CD4-positive, alpha-beta memory T cell (primary cell): Measurements from ENCODE around the gene ASGR2. TPM values are rescaled to one million over a fixed set of nuclear protein-coding genes. Genes with fewer than 3 reads are reported as not detected.

ENCODE experiments used
- CTCF ChIA-PET: fragments of 350-600 bp; sonication (Branson Sonifier 250); formaldehyde crosslinking; loops from one replicate; lab custom pipeline; 2021; ENCODE audit warnings: inconsistent platforms; ENCODE audit not compliant: partially characterized antibody; lab: Charles Lee
- POLR2A ChIA-PET: fragments of 350-600 bp; sonication (Branson Sonifier 250); formaldehyde crosslinking; loops from one replicate; lab custom pipeline; 2021; ENCODE audit not compliant: partially characterized antibody; lab: Charles Lee
- DNase-seq, 5 donors: peaks; one replicate each; pipeline versions ENCODE4 v3.0.0 to v3.0.0-alpha.2; 2020 to 2022; ENCODE audit warnings: mixed read lengths in 1 of 5
- H3K27ac ChIP-seq: one replicate; pipeline ENCODE4 v1.7.0; 2013; ENCODE audit warnings: low read depth, low read length
- H3K27me3 ChIP-seq: 2 replicates; pipeline ENCODE4 v1.7.0; 2013; ENCODE audit warnings: mild to moderate bottlenecking, low read length, moderate library complexity; ENCODE audit not compliant: insufficient read depth
- H3K36me3 ChIP-seq: 2 replicates; pipeline ENCODE4 v1.7.0; 2013; ENCODE audit warnings: mild to moderate bottlenecking, low read length, moderate library complexity; ENCODE audit not compliant: insufficient read depth
- H3K4me1 ChIP-seq: 2 replicates; pipeline ENCODE4 v1.7.0; 2013; ENCODE audit warnings: mild to moderate bottlenecking, low read length, moderate library complexity; ENCODE audit not compliant: insufficient read depth
- H3K4me3 ChIP-seq, 2 donors: one replicate each; pipeline ENCODE4 v1.7.0; 2013; ENCODE audit warnings: low read length in 2 of 2, mild to moderate bottlenecking in 1 of 2
- H3K9me3 ChIP-seq, 2 donors: one replicate each; pipeline ENCODE4 v1.7.0; 2013; ENCODE audit warnings: low read length in 2 of 2, control low read depth in 1 of 2; ENCODE audit not compliant: control insufficient read depth in 1 of 2
- H3K27ac Mint-ChIP-seq, 7 donors: one replicate each; pipeline ENCODE4 v1.8.0; 2020 to 2021; ENCODE audit warnings: mixed read lengths in 7 of 7, mild to moderate bottlenecking in 6 of 7, inconsistent platforms in 3 of 7, moderate library complexity in 3 of 7
- H3K27me3 Mint-ChIP-seq, 2 donors: one replicate each; pipeline ENCODE4 v1.8.0; 2020 to 2021; ENCODE audit warnings: mixed read lengths in 2 of 2
- H3K36me3 Mint-ChIP-seq, 2 donors: one replicate each; pipeline ENCODE4 v1.8.0; 2020 to 2021; ENCODE audit warnings: mixed read lengths in 2 of 2, inconsistent platforms in 1 of 2, mild to moderate bottlenecking in 1 of 2
- H3K4me1 Mint-ChIP-seq, 4 donors: one replicate each; pipeline ENCODE4 v1.8.0; 2020 to 2021; ENCODE audit warnings: mixed read lengths in 4 of 4, mild to moderate bottlenecking in 1 of 4
- H3K4me3 Mint-ChIP-seq, 8 donors: one replicate each; pipeline ENCODE4 v1.8.0; 2020 to 2021; ENCODE audit warnings: mixed read lengths in 8 of 8, mild to moderate bottlenecking in 7 of 8, moderate library complexity in 6 of 8, inconsistent platforms in 3 of 8
- H3K9me3 Mint-ChIP-seq, 8 donors: one replicate each; pipeline ENCODE4 v1.8.0; 2020 to 2021; ENCODE audit warnings: mixed read lengths in 8 of 8, mild to moderate bottlenecking in 5 of 8, inconsistent platforms in 3 of 8, moderate library complexity in 1 of 8
- intact Hi-C: fragments of 100-400 bp; cut with micrococcal nuclease; formaldehyde crosslinking; loops from one replicate; pipeline ENCODE4 v1.15.1; 2023
- polyA plus RNA-seq, 2 donors: library from polyadenylated mRNA; unstranded; fragments of 300-500 nt; fragmentation: Illumina TruSeq; gene quantifications; one replicate each; pipeline ENCODE4 v1.2.3, GENCODE V29; 2021
- total RNA-seq, 2 experiments: library from RNA; stranded (reverse); gene quantifications; one replicate each; pipeline ENCODE4 v1.2.3, GENCODE V29; 2021

Gene ASGR2
- total and polyA plus RNA-seq, 4 experiments from 2014 or later = not detected

GRCh38 chr17:7141824-7142223 lies 27.2 kb upstream of the ASGR2 start:
- Mint-ChIP-seq H3K4me1 (no peaks in the 10 kb centered on the region), H3K9me3 (no peaks in the 10 kb centered on the region), H3K36me3 (no peaks in the 10 kb centered on the region), H3K4me3 (no peak overlapping the region), H3K27me3 (peaks cover 5 to 9% of the 10 kb centered on the region in 2 donors), H3K27ac (no peak overlapping the region)
- H3K27ac ChIP-seq = no peak overlapping the region
- intact Hi-C loops = no loop called here
- ChIA-PET CTCF (interaction anchor here (13.1 kb wide), 1 partner anchor 94 kb away, joined by 430 read pairs; the partner anchor contains the start of gene SLC16A11), POLR2A (no interaction called here)
- no peaks in the 10 kb centered on the region for H3K4me1 ChIP-seq
- H3K9me3 ChIP-seq = no peaks in the 10 kb centered on the region
- no peaks in the 10 kb centered on the region for H3K36me3 ChIP-seq
- H3K4me3 ChIP-seq = no peak overlapping the region
- no peaks in the 10 kb centered on the region for H3K27me3 ChIP-seq
- no peak for DNase-seq

GRCh38 chr17:7139400-7139799 lies 24.8 kb upstream of the ASGR2 start:
- Mint-ChIP-seq H3K27ac (peak overlapping the region in 1 of 7 donors; percentile 78), H3K36me3 (no peaks in the 10 kb centered on the region), H3K4me3 (no peak overlapping the region), H3K4me1 (peaks cover 2 to 6% (median 4%) of the 10 kb centered on the region in 4 donors), H3K27me3 (peaks cover 7 to 11% of the 10 kb centered on the region in 2 donors), H3K9me3 (no peaks in the 10 kb centered on the region)
- H3K9me3 ChIP-seq = no peaks in the 10 kb centered on the region
- POLR2A ChIA-PET = interaction anchor here (4.4 kb wide), 1 partner anchor 93 kb away, joined by 39 read pairs; no protein-coding TSS in a partner anchor
- DNase-seq = no peak
- H3K27ac ChIP-seq = no peak overlapping the region
- no peak overlapping the region for H3K4me3 ChIP-seq
- CTCF ChIA-PET = interaction anchor here (1.2 to 13.1 kb wide), 3 partner anchors 15 to 117 kb away, joined by 3 to 430 read pairs (median 4); partner anchors contain the start of gene SLC16A11
- peaks cover 4% of the 10 kb centered on the region for H3K4me1 ChIP-seq
- no peaks in the 10 kb centered on the region for H3K27me3 ChIP-seq
- no peaks in the 10 kb centered on the region for H3K36me3 ChIP-seq
- intact Hi-C loops = loop anchor here (5.0 to 10.0 kb wide), 2 partner anchors 155 to 297 kb away; partner anchors contain the start of gene YBX2

- Mint-ChIP-seq H3K27me3 (peaks cover 7 to 11% of the 10 kb centered on the region in 2 donors), H3K27ac (no peak overlapping the region), H3K36me3 (no peaks in the 10 kb centered on the region), H3K9me3 (no peaks in the 10 kb centered on the region), H3K4me3 (no peak overlapping the region), H3K4me1 (peaks cover 2 to 6% (median 4%) of the 10 kb centered on the region in 4 donors)
- Histone ChIP-seq H3K27me3 (no peaks in the 10 kb centered on the region), H3K4me1 (peaks cover 4% of the 10 kb centered on the region), H3K36me3 (no peaks in the 10 kb centered on the region), H3K9me3 (no peaks in the 10 kb centered on the region), H3K27ac (no peak overlapping the region), H3K4me3 (no peak overlapping the region)
- ChIA-PET CTCF (interaction anchor here (1.1 to 13.1 kb wide), 4 partner anchors 10 to 225 kb away, joined by 3 to 430 read pairs (median 4); partner anchors contain the start of gene SLC16A11), POLR2A (interaction anchor here (3.1 to 4.4 kb wide), 2 partner anchors 87 to 92 kb away, joined by 16 to 39 read pairs; no protein-coding TSS in a partner anchor)
- DNase-seq = no peak
- intact Hi-C loops = loop anchor here (5.0 to 10.0 kb wide), 2 partner anchors 156 to 297 kb away; partner anchors contain the start of gene YBX2
Observed at GRCh38 chr17:7138800-7139381, 24.3 kb upstream of the ASGR2 start.

GRCh38 chr17:7137171-7137943 lies 22.7 kb upstream of the ASGR2 start:
- H3K27ac Mint-ChIP-seq = no peak overlapping the region
- Histone ChIP-seq H3K4me1 (peaks cover 15% of the 10 kb centered on the region), H3K4me3 (no peak overlapping the region), H3K9me3 (no peaks in the 10 kb centered on the region), H3K36me3 (no peaks in the 10 kb centered on the region), H3K27me3 (no peaks in the 10 kb centered on the region), H3K27ac (no peak overlapping the region)
- ChIA-PET CTCF (interaction anchor here (0.9 to 13.1 kb wide), 13 partner anchors 8 to 294 kb away, joined by 3 to 430 read pairs (median 4); partner anchors contain the start of genes SLC16A11 and SLC16A13), POLR2A (interaction anchor here (2.6 to 4.4 kb wide), 3 partner anchors 85 to 94 kb away, joined by 11 to 39 read pairs (median 16); partner anchors contain the start of gene SLC16A11)
- H3K4me3 Mint-ChIP-seq = no peak overlapping the region
- no peaks in the 10 kb centered on the region for H3K36me3 Mint-ChIP-seq
- H3K27me3 Mint-ChIP-seq = peaks cover 7 to 13% of the 10 kb centered on the region in 2 donors
- peaks cover 13 to 18% (median 15%) of the 10 kb centered on the region in 4 donors for H3K4me1 Mint-ChIP-seq
- intact Hi-C loops = loop anchor here (5.0 to 10.0 kb wide), 2 partner anchors 157 to 295 kb away; partner anchors contain the start of gene YBX2
- H3K9me3 Mint-ChIP-seq = no peaks in the 10 kb centered on the region
- no peak for DNase-seq

- Mint-ChIP-seq H3K27me3 (peaks cover 5 to 11% of the 10 kb centered on the region in 2 donors), H3K27ac (peak overlapping the region in 4 of 7 donors; percentile 0 to 68 (median 36)), H3K4me3 (peak overlapping the region in 1 of 8 donors; percentile 53), H3K4me1 (peaks cover 14 to 25% (median 21%) of the 10 kb centered on the region in 4 donors), H3K9me3 (no peaks in the 10 kb centered on the region), H3K36me3 (no peaks in the 10 kb centered on the region)
- no peak overlapping the region for H3K4me3 ChIP-seq
- H3K36me3 ChIP-seq = no peaks in the 10 kb centered on the region
- POLR2A ChIA-PET = interaction anchor here (2.6 to 4.4 kb wide), 3 partner anchors 84 to 93 kb away, joined by 11 to 39 read pairs (median 16); partner anchors contain the start of gene SLC16A11
- peak; percentile 65 to 78 (median 70) for DNase-seq
- no peaks in the 10 kb centered on the region for H3K27me3 ChIP-seq
- CTCF ChIA-PET = interaction anchor here (0.6 to 13.1 kb wide), 14 partner anchors 9 to 293 kb away, joined by 3 to 430 read pairs (median 4); partner anchors contain the start of genes SLC16A11 and SLC16A13
- no peak overlapping the region for H3K27ac ChIP-seq
- H3K9me3 ChIP-seq = no peaks in the 10 kb centered on the region
- peaks cover 22% of the 10 kb centered on the region for H3K4me1 ChIP-seq
- intact Hi-C loops = loop anchor here (1.0 to 10.0 kb wide), 5 partner anchors 84 to 294 kb away; partner anchors contain the start of gene YBX2
Observed at GRCh38 chr17:7136266-7136877, 21.8 kb upstream of the ASGR2 start.

GRCh38 chr17:7133916-7134315 lies 19.3 kb upstream of the ASGR2 start:
- Histone ChIP-seq H3K36me3 (no peaks in the 10 kb centered on the region), H3K4me1 (peaks cover 22% of the 10 kb centered on the region), H3K4me3 (no peak overlapping the region), H3K27me3 (no peaks in the 10 kb centered on the region), H3K9me3 (no peaks in the 10 kb centered on the region), H3K27ac (no peak overlapping the region)
- H3K27me3 Mint-ChIP-seq = peaks cover 3 to 7% of the 10 kb centered on the region in 2 donors
- intact Hi-C loops = loop anchor here (10.0 kb wide), 1 partner anchor 161 kb away; the partner anchor contains the start of gene YBX2
- no peaks in the 10 kb centered on the region for H3K36me3 Mint-ChIP-seq
- ChIA-PET CTCF (interaction anchor here (0.9 to 13.1 kb wide), 9 partner anchors 9 to 223 kb away, joined by 3 to 430 read pairs (median 4); partner anchors contain the start of gene SLC16A11), POLR2A (interaction anchor here (1.4 to 4.2 kb wide), 5 partner anchors 82 to 98 kb away, joined by 3 to 41 read pairs (median 6); partner anchors contain the start of gene SLC16A13)
- H3K27ac Mint-ChIP-seq = peak overlapping the region in 6 of 7 donors; percentile 23 to 94 (median 88)
- H3K4me1 Mint-ChIP-seq = peaks cover 15 to 30% (median 23%) of the 10 kb centered on the region in 4 donors
- no peaks in the 10 kb centered on the region for H3K9me3 Mint-ChIP-seq
- H3K4me3 Mint-ChIP-seq = peak overlapping the region in 2 of 8 donors; percentile 84 to 85
- DNase-seq = no peak
